IMR-90 (cell line): ENCODE measurements around the gene NPEPPS. TPM values are rescaled to one million over a fixed set of nuclear protein-coding genes. Genes with fewer than 3 reads are reported as not detected.

ENCODE experiments used
- ATAC-seq: fragments of 200-7000 bp; cut with Tn5 transposase; 2 replicates; pipeline ENCODE4 v1.9.1; 2020; ENCODE audit warnings: low read depth, mild to moderate bottlenecking, moderate library complexity
- BruUV-seq: library from RNA; stranded (reverse); fragments of 400-500 nt; replicated peaks from 2 replicates; lab custom pipeline; 2021; lab: Mats Ljungman, UMichigan
- CTCF ChIA-PET: fragments of 300-600 bp; formaldehyde crosslinking; extraction: SDS; loops from one replicate; lab custom pipeline; 2021; ENCODE audit warnings: antibody characterized with exemption; lab: Yijun Ruan, JAX
- POLR2A ChIA-PET: fragments of 300-600 bp; sonication (Branson Sonifier 250); formaldehyde crosslinking; loops from one replicate; lab custom pipeline; 2022; ENCODE audit warnings: antibody characterized with exemption; ENCODE audit not compliant: unreplicated experiment; lab: Charles Lee
- DNase-seq: peaks from one replicate; pipeline ENCODE4 v3.0.0; 2013
- H2AFZ ChIP-seq: replicated peaks from 2 replicates; pipeline ENCODE3; 2013; ENCODE audit warnings: low read length, mild to moderate bottlenecking; ENCODE audit not compliant: poor library complexity
- H2AK5ac ChIP-seq: 2 replicates; pipeline ENCODE4 v1.6.1; 2013; ENCODE audit warnings: low read depth, low read length, inconsistent platforms
- H2AK9ac ChIP-seq: replicated peaks from 2 replicates; pipeline ENCODE3; 2013; ENCODE audit warnings: mild to moderate bottlenecking, low read depth, low read length, moderate library complexity; ENCODE audit not compliant: poor library complexity
- H2BK120ac ChIP-seq: 2 replicates; pipeline ENCODE4 v1.6.1; 2013; ENCODE audit warnings: low read depth, low read length, inconsistent platforms
- H2BK15ac ChIP-seq: 3 replicates; pipeline ENCODE4 v1.6.1; 2013; ENCODE audit warnings: low read depth, low read length, inconsistent platforms
- H2BK20ac ChIP-seq: 2 replicates; pipeline ENCODE4 v1.6.1; 2013; ENCODE audit warnings: low read depth, mild to moderate bottlenecking, inconsistent platforms, low read length, moderate library complexity
- H2BK5ac ChIP-seq: 2 replicates; pipeline ENCODE4 v1.6.1; 2013; ENCODE audit warnings: mild to moderate bottlenecking, low read depth, low read length, inconsistent platforms; ENCODE audit not compliant: poor library complexity, severe bottlenecking
- H3K14ac ChIP-seq: replicated peaks from 2 replicates; pipeline ENCODE4 v1.6.1; 2013; ENCODE audit warnings: low read depth, low read length, inconsistent platforms
- H3K18ac ChIP-seq: 2 replicates; pipeline ENCODE4 v1.6.1; 2013; ENCODE audit warnings: low read depth, low read length, control low read depth
- H3K23ac ChIP-seq: 2 replicates; pipeline ENCODE4 v1.6.1; 2013; ENCODE audit warnings: low read depth, low read length, inconsistent platforms
- H3K27ac ChIP-seq: 2 replicates; pipeline ENCODE4 v1.5.1; 2013; ENCODE audit warnings: mild to moderate bottlenecking, control low read depth, low read length; ENCODE audit not compliant: insufficient read depth
- H3K27me3 ChIP-seq: 2 replicates; pipeline ENCODE4 v1.6.1; 2013; ENCODE audit warnings: low read length; ENCODE audit not compliant: control insufficient read depth, insufficient read depth
- H3K36me3 ChIP-seq: 2 replicates; pipeline ENCODE4 v1.6.1; 2013; ENCODE audit warnings: low read length, mixed read lengths; ENCODE audit not compliant: control insufficient read depth, insufficient read depth
- H3K4ac ChIP-seq: 2 replicates; pipeline ENCODE4 v1.6.1; 2013; ENCODE audit warnings: low read depth, low read length, inconsistent platforms
- H3K4me1 ChIP-seq: 2 replicates; pipeline ENCODE4 v1.6.1; 2013; ENCODE audit warnings: low read length, mixed read lengths; ENCODE audit not compliant: control insufficient read depth, insufficient read depth
- H3K4me2 ChIP-seq: 2 replicates; pipeline ENCODE4 v1.6.1; 2013; ENCODE audit warnings: low read depth, mild to moderate bottlenecking, control low read depth, low read length, moderate library complexity
- H3K4me3 ChIP-seq: 2 replicates; pipeline ENCODE4 v1.5.1; 2013; ENCODE audit warnings: low read depth, mild to moderate bottlenecking, control low read depth, low read length, moderate library complexity; ENCODE audit not compliant: insufficient read depth
- H3K56ac ChIP-seq: 2 replicates; pipeline ENCODE4 v1.6.1; 2013; ENCODE audit warnings: low read length, inconsistent platforms; ENCODE audit not compliant: insufficient read depth; ENCODE audit errors: extremely low read depth
- H3K79me1 ChIP-seq, 2 experiments: 2 replicates each; pipeline ENCODE4 v1.6.1; 2013; ENCODE audit warnings: low read length in 2 of 2, inconsistent platforms in 1 of 2, low read depth in 1 of 2
- H3K9ac ChIP-seq: 2 replicates; pipeline ENCODE4 v1.6.1; 2013; ENCODE audit warnings: low read depth, low read length, control low read depth
- H3K9me1 ChIP-seq: 2 replicates; pipeline ENCODE4 v1.6.1; 2013; ENCODE audit warnings: low read length, inconsistent platforms; ENCODE audit not compliant: insufficient read depth
- H3K9me3 ChIP-seq: 2 replicates; pipeline ENCODE4 v1.6.1; 2013; ENCODE audit warnings: low read length; ENCODE audit not compliant: control insufficient read depth, insufficient read depth
- H4K20me1 ChIP-seq: 2 replicates; pipeline ENCODE4 v1.6.1; 2013; ENCODE audit warnings: low read length, inconsistent platforms; ENCODE audit not compliant: insufficient read depth
- H4K5ac ChIP-seq: 2 replicates; pipeline ENCODE4 v1.6.1; 2013; ENCODE audit warnings: mild to moderate bottlenecking, low read depth, low read length, control low read depth
- H4K8ac ChIP-seq, 2 experiments: 2 replicates each; pipeline ENCODE4 v1.6.1; 2013; ENCODE audit warnings: low read depth in 2 of 2, low read length in 2 of 2, control low read depth in 1 of 2, inconsistent platforms in 1 of 2
- H4K91ac ChIP-seq: 2 replicates; pipeline ENCODE4 v1.6.1; 2013; ENCODE audit warnings: low read depth, low read length, inconsistent platforms; ENCODE audit not compliant: insufficient read depth
- CHD1 ChIP-seq: IDR thresholded peaks from 2 replicates; pipeline ENCODE4 v1.6.1; 2012; ENCODE audit warnings: low read depth, low read length, improper control_type of control experiment
- CTCF ChIP-seq: conservative IDR thresholded peaks from 2 replicates; pipeline ENCODE4 v1.5.1; 2012; ENCODE audit warnings: mild to moderate bottlenecking, low read depth, low read length, improper control_type of control experiment
- ELK1 ChIP-seq: fragments of 150-350 bp; IDR thresholded peaks from 2 replicates; pipeline ENCODE4 v1.6.1; 2016; ENCODE audit warnings: low read depth, mild to moderate bottlenecking, low read length, moderate library complexity, borderline replicate concordance
- FOS ChIP-seq: fragments of 150-350 bp; IDR thresholded peaks from 2 replicates; pipeline ENCODE4 v1.6.1; 2016; ENCODE audit warnings: low read depth, low read length
- MAFK ChIP-seq: IDR thresholded peaks from 2 replicates; pipeline ENCODE4 v1.6.1; 2012; ENCODE audit warnings: low read depth, low read length, improper control_type of control experiment
- MXI1 ChIP-seq: IDR thresholded peaks from 2 replicates; pipeline ENCODE4 v1.6.1; 2012; ENCODE audit warnings: low read depth, mild to moderate bottlenecking, low read length, moderate library complexity, borderline replicate concordance
- USF2 ChIP-seq: fragments of 150-350 bp; IDR thresholded peaks from 2 replicates; pipeline ENCODE4 v1.6.1; 2017; ENCODE audit warnings: mild to moderate bottlenecking, antibody characterized with exemption, low read length, low read depth
- WGBS, 2 experiments: methylation state at CpG; one replicate each; pipeline versions ENCODE4 v1.1.5 to v1.1.7; 2013; ENCODE audit warnings: missing lambda C conversion rate in 2 of 2; ENCODE audit not compliant: insufficient read length in 1 of 2; ENCODE audit errors: extremely low coverage in 2 of 2; 5-methylcytosine and 5-hydroxymethylcytosine counted together
- dilution Hi-C: fragments of 300-500 bp; cut with HindIII; formaldehyde crosslinking; loops from one replicate; pipeline ENCODE4 v1.14.3; 2018; ENCODE audit warnings: low sequenced_read_pairs; ENCODE audit not compliant: unreplicated experiment
- in situ Hi-C: fragments of 300-500 bp; cut with MboI; formaldehyde crosslinking; loops from 3 replicates; pipeline ENCODE4 v1.14.3; 2019; ENCODE audit warnings: low sequenced_read_pairs, inconsistent platforms, mixed read lengths
- intact Hi-C: fragments of 100-400 bp; cut with micrococcal nuclease; formaldehyde crosslinking; loops from 2 replicates; pipeline ENCODE4 v1.10.0; 2022
- polyA plus RNA-seq, 3 experiments: library from polyadenylated mRNA; depleted of rRNA; stranded (reverse); fragments of >200 nt; gene quantifications; 2 replicates each; pipeline ENCODE4 v1.2.3, GENCODE V29; 2012; ENCODE audit warnings: low replicate concordance in 1 of 3
- total RNA-seq: library from RNA; depleted of rRNA; stranded (reverse); fragments of >200 nt; gene quantifications from 2 replicates; pipeline ENCODE4 v1.2.3, GENCODE V29; 2012

Gene NPEPPS
- total and polyA plus RNA-seq, 2 of the 4 experiments (the other 2 are of a cell fraction) = 54.1 to 64.6 TPM

DNA sequence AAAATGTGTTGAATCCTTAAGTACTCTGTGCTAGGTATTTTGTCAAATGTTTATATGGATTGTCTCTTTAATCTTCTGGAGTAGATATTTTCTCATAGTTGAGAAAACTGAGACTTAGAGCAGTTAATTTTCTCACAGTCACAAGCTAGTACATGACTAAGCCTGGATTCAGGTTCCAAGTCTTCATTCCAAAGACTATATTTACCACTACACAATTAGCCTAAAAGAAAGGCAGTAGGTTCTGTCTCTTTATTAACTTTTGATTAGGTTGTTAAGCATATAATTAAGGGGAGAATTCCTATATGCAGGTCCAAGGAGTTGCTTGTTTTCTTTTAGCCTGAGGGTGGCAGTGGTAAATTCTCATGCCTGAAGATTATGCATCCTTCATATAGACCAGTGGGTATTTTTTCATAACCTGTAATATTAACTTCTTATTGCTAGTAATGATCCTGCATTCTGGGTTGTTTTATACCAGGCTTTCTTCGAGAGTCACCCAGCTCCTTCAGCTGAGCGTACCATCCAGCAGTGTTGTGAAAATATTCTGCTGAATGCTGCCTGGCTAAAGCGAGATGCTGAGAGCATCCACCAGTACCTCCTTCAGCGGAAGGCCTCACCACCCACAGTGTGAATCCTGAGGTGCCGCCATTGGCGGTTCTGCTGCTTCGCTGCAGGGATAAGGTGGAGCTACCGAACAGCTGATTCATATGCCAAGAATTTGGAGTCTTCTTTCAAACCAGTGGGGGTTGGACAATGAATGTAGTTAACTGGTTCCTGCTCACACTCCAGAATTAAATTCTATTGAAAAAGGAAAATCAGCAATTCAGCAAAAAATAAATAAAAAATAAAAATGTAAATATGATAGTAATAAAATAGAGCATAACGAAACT is 90.6 kb downstream of the NPEPPS start:
- ChIA-PET CTCF (interaction anchor here (0.8 kb wide), 1 partner anchor 17 kb away, joined by 3 read pairs; no protein-coding TSS in a partner anchor), POLR2A (no interaction called here)
- H3K9me3 ChIP-seq = no peaks in the 10 kb centered on the region
- H4K8ac ChIP-seq = peak overlapping the region in 1 of 2 experiments; percentile 70; a peak in 2 of 4 replicates
- peak overlapping the region; percentile 47; the same call in 1 of the 2 replicates for H3K4me2 ChIP-seq
- H3K79me1 ChIP-seq = peaks cover 12 to 24% of the 10 kb centered on the region in 2 experiments; a peak in 3 of 4 replicates
- H3K18ac ChIP-seq = no peak overlapping the region
- 0 out of 2 replicates have a peak overlapping the region, but pooled peaks have one; percentile 91 for H2BK20ac ChIP-seq
- H2BK5ac ChIP-seq = peak overlapping the region; percentile 96
- peak overlapping the region; percentile 80; the same call in 1 of the 2 replicates for H3K23ac ChIP-seq
- H2AFZ ChIP-seq = peak overlapping the region; percentile 52
- H3K14ac ChIP-seq = no peak overlapping the region
- no peak overlapping the region for H3K4me3 ChIP-seq
- H3K56ac ChIP-seq = peak overlapping the region; percentile 73; the same call in 1 of the 2 replicates
- H2BK120ac ChIP-seq = peak overlapping the region; percentile 35; the same call in 1 of the 2 replicates
- H3K27me3 ChIP-seq = no peaks in the 10 kb centered on the region
- ATAC-seq (peak; percentile 93), DNase-seq (peak; percentile 91)
- H4K5ac ChIP-seq = no peak overlapping the region
- H3K4ac ChIP-seq = peak overlapping the region; percentile 93
- dilution Hi-C loops (no loop called here), in situ Hi-C loops (loop anchor here (25.0 kb wide), 1 partner anchor 459 kb away; no protein-coding TSS in a partner anchor), intact Hi-C loops (loop anchor here (2.0 to 5.0 kb wide), 2 partner anchors 27 to 259 kb away; partner anchors contain the start of gene KPNB1)
- no CpG with 5 or more reads among the region's 9 CpGs for whole genome bisulfite sequencing, 2 experiments
- peaks cover 16% of the 10 kb centered on the region for H3K36me3 ChIP-seq
- H4K20me1 ChIP-seq = peaks cover 4% of the 10 kb centered on the region
- H3K9ac ChIP-seq = no peak overlapping the region
- H2AK5ac ChIP-seq = peak overlapping the region; percentile 55
- 0 out of 2 replicates have a peak, but pooled peaks cover 3% of the 10 kb centered on the region for H3K9me1 ChIP-seq
- peaks cover 13% of the 10 kb centered on the region for H3K4me1 ChIP-seq
- no TSS peak for BruUV-seq
- no peak overlapping the region for H2AK9ac ChIP-seq
- H3K27ac ChIP-seq = peak overlapping the region; percentile 63
- peak overlapping the region; percentile 50; the same call in 1 of the 2 replicates for H4K91ac ChIP-seq
- TF ChIP-seq USF2 (no peak), MXI1 (no peak), CHD1 (no peak), CTCF (no peak), FOS (peak; percentile 55), MAFK (peak; percentile 70), ELK1 (no peak)
- H2BK15ac ChIP-seq = peak overlapping the region; percentile 35; the same call in 1 of the 3 replicates
